ENCODE measurements around the gene CDK5RAP2. TPM values are rescaled to one million over a fixed set of nuclear protein-coding genes. Genes with fewer than 3 reads are reported as not detected.
"Not testable (repeated sequence)": the region's sequence is repeated elsewhere in the genome, so short reads cannot be mapped to it uniquely, and the experiment has no call there.

The CDK5RAP2 gene
- polyA plus RNA-seq, 1 donor, result 50.1 TPM

DNA sequence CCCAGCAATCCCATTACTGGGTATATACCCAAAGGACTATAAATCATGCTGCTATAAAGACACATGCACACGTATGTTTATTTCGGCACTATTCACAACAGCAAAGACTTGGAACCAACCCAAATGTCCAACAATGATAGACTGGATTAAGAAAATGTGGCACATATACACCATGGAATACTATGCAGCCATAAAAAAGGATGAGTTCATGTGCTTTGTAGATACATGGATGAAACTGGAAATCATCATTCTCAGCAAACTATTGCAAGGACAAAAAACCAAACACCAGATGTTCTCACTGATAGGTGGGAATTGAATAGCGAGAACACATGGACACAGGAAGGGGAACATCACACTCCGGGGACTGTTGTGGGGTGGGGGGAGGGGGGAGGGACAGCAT, 64.0 kb downstream of the CDK5RAP2 start:
- not testable (repeated sequence) for DNase-seq (ENCODE audit: low read depth)

DNA sequence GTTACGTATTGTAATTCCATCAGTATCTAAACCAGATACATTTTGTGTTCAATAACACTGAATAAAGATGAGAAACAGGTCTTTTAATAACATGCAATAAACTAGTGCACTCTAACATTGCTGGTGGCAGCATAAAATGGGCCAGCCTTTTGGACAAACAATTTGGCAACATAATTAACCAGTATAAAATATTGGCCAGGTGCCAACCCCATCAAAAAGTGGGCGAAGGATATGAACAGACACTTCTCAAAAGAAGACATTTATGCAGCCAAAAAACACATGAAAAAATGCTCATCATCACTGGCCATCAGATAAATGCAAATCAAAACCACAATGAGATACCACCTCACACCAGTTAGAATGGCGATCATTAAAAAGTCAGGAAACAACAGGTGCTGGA, 64.5 kb downstream of the CDK5RAP2 start:
- DNase-seq (ENCODE audit: low read depth), result not testable (repeated sequence)

DNA sequence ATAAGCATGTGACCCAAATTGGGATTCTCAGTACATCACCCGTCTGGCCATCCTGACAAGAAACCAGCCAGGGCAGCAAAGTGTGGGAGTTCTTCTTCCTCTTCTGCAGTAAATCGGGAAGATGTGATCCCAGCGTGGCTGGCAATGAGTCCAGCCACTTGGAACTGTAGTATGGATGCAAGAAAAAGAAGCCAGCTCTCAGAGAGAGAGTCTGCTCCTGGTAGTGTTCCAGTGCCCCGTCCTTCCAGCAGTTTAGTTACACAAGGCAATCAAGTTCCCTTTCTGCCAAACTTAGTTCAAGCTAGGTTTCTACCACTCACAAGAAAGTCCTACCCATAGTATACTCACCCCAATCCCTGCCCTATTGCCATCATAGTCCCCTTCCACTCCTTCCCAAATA, 65.6 kb downstream of the CDK5RAP2 start:
- no peak for DNase-seq (ENCODE audit: low read depth)

DNA sequence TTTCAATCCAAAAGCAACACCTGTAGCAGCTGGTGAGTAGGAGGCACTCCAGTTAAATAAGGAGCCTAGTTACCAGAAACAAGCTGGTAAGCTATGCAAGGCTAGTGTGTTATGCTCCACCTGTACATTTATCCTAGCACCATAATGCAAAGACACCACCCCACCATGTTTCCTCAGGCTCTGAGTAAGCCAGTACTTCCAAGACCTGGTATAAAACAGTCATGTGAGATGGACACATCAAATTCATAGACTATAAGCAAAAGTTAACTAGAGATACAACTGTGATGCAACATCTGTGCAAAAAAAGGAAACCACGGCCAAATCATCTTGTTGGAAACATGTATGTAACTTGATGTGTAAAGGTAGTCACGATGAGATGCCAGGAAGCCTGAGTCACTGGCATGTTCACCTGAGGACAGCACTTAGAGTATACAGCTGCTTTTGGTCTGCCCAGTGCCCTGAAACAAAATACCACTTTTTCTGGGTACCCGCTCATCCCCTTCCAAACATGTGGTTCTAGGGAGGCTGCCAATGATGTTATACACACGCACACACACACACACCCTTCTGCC, 66.1 kb downstream of the CDK5RAP2 start:
- DNase-seq (ENCODE audit: low read depth), result no peak

DNA sequence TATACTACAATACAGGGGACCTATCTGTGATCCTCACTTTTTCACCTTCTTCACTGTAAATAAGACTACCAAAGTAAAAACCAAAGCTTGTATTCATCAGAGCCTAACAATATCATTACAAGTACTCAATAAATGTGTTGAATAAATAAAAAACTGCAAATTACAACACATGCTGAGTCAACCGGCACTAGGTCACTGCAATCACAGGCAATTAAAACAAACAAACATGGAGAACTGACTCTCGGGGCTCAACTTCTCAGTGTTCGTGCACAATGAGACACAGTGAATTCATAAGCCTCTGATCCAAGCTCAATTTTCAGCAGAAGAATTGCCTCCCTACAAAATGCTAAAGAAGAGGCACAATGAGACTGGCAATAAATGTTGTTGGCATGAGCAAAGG, 69.2 kb downstream of the CDK5RAP2 start:
- DNase-seq (ENCODE audit: low read depth), result no peak

DNA sequence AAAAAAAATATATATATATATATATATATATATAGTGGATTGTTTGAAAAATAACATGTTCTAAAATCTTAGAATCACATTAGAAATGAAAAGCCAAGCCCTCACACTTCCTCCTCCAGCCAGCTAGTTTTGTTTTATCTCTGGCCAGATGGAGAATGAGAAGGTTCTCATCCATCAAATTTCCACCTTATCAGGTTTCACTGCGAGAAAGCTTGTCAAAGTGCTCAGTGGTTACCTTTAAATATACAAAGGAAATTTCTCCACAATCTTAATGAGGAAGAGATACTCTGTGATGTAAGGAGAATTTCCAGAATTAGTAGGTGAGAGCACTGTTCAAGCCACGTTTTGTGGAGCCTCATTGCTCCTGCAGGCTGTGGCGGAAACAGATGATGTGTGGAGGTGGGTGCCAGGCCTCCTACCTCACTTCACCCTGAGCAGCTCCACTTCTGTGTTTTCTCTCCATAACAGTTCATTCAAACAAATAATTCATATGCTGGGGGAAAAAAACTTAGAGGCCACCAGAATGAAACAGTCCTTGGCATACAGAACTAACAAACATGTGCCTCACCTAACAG, 71.9 kb downstream of the CDK5RAP2 start:
- DNase-seq (ENCODE audit: low read depth), result no peak

DNA sequence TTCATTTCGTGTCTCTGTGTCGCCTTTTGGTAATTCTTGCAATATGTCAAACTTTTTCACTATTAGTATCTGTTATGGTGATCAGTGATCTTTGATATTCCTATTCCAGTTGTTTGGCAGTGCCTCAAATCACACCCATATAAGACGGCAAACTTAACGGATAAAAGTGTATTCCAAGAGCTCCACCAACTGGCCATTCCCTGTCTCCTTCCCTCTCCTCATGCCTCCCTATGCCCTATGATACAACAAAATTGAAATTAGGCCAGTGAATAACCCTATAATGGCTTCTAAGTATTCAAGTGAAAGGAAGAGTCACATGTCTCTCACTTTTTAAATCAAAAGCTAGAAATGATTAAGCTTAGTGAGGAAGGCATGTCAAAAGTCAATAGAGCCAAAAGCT, 74.8 kb downstream of the CDK5RAP2 start:
- no peak for DNase-seq (ENCODE audit: low read depth)

DNA sequence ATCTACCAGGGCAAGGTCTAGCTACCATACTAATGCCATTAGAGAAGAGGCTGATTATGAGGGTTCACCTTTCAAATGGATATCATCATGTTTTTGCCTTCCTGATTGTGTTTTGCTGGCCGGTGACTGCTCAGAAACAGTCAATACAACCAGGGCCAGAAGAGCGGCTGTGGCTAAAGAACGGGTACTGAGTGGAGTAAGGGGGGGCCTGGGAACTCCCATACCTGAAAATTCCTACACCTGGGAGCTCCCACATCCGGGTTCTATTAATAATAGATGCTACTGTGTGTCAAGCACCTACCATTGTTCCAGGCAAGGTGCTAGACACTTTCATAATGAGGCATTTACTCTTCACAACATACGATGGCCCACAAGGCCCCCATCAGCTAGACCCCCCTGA, 79.2 kb downstream of the CDK5RAP2 start:
- no peak for DNase-seq (ENCODE audit: low read depth)

DNA sequence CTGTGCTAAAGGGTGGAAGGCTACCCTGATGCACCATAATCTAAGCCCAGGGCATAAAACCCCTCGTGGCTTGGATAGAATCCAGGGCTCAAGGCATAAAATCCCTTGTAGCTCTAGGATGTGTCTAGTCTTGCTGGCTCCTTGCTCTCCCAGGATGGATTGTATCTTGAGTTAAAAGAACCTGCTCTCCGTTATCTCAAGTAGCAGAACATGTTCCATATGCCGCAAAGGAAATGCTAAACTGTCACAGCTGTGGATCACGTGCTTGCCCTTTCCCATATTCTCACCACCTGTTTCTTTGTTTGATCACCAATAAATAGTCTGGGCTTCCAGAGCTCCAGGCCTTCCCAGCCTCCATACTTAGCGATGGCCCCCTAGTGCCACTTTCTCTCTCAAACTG, 82.1 kb downstream of the CDK5RAP2 start:
- not testable (repeated sequence) for DNase-seq (ENCODE audit: low read depth)

DNA sequence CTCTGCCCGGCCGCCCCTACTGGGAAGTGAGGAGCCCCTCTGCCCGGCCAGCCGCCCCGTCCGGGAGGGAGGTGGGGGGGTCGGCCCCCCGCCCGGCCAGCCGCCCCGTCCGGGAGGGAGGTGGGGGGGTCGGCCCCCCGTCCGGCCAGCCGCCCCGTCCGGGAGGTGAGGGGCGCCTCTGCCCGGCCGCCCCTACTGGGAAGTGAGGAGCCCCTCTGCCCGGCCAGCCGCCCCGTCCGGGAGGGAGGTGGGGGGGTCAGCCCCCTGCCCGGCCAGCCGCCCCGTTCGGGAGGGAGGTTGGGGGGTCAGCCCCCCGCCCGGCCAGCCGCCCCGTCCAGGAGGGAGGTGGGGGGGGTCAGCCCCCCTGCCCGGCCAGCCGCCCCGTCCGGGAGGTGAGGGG, 83.5 kb downstream of the CDK5RAP2 start:
- DNase-seq (ENCODE audit: low read depth), result not testable (repeated sequence)

DNA sequence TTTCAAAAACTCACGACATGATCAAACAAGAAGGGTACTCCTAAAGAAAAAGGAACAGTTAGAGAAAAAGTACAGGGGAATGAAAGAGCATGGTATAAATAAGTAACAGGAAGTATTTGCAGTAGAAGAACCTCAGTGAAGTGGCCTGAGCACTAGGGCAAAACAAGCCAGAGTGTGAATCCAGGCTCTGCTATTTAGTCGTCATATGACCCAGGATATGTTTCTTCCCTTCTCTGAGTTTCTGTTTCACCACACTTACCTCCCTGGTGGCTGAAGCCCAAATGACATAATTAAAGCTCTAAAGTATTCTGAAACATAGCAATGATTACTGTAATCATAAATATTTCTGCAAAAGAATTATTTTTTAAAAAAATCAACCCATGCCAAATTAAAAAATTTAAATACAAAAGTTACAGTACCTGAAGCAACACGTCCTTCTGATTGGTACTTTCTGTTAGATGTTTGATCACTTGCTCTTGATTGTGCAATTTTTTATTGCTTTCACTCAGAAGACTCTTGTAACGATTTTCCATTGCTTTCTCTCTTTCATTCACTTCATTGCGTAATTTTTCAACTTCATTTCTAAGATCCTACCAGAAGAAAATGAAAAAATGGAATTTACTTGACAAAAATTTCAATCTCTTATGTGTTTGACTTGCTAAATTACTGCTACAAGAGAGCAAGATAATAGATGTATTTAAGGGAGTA, 88.9 kb downstream of the CDK5RAP2 start:
- no peak for DNase-seq (ENCODE audit: low read depth)

DNA sequence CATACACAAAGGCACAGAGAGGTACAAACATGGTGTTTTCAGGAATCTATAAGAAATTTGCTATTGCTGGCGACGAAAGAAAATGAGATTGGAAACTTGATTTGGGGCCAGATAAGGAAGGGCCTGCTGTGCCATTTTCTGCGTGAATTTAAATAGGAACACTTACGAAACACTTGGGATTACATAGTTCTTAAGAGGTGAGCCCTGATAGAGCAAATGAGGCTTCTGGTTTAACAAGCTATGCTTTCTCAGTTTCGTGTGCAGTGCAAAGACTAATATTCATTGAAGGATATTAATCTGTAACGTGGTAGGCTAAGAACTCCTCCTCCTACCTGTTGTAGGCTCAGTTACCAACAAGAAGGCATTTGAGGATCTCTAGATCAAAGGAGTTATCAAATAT, 93.1 kb downstream of the CDK5RAP2 start:
- DNase-seq (ENCODE audit: low read depth), result no peak

DNA sequence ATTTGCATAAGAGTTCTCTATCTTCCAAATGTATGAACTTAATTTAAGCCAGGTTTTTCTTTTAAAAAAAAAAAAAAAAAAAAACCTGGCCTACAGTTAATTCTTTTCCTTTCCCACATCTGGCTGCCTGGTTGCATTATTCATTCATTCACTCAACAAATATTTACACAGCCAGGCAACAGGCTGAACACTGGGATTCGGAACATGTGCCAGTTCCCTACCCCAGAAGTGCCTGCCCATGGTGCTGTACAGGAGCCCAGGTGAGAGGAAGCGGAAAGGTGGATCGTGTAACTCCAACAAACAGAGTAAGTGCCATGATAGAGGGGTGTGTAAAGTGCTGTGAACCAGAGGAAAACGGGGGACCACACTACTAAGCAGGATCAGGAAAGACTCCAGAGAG, 93.6 kb downstream of the CDK5RAP2 start:
- DNase-seq (ENCODE audit: low read depth), result peak; percentile 20

DNA sequence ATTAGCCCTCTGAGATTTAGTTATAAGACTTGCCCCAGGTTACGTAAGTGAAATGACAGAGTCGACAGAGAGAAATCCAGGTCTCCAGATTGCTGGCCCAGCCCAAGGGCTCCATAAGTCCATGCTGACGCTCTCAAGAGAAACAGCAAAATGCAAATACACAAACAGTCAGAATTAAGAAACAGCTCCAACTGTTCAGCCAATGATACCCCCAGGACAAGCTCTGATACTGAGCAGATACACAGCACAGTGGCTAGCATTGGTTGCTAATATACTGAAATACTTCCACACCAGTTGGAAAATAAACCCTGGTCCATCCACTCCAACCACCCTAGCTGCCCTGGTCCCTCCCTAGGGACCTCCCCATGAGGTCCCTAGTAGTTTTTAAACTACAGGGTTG, 94.2 kb downstream of the CDK5RAP2 start:
- DNase-seq (ENCODE audit: low read depth), result no peak

DNA sequence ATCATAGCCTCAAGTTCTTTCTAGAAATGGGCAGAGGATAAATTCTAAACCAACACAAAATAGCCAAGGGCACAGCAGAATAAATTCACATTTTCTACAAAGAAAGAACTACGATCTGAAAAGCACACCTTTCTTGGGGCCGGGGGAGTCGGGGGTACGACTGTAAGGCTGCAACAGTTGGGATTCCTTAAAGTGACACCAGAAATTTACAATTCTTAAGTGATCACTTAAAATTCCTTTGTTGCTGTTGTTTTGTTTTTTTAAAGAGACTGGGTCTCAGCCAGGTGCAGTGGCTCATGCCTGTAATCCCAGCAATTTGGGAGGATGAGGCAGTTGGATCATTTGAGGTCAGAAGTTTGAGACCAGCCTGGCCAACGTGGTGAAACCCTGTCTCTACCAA, 95.8 kb downstream of the CDK5RAP2 start:
- no peak for DNase-seq (ENCODE audit: low read depth)

DNA sequence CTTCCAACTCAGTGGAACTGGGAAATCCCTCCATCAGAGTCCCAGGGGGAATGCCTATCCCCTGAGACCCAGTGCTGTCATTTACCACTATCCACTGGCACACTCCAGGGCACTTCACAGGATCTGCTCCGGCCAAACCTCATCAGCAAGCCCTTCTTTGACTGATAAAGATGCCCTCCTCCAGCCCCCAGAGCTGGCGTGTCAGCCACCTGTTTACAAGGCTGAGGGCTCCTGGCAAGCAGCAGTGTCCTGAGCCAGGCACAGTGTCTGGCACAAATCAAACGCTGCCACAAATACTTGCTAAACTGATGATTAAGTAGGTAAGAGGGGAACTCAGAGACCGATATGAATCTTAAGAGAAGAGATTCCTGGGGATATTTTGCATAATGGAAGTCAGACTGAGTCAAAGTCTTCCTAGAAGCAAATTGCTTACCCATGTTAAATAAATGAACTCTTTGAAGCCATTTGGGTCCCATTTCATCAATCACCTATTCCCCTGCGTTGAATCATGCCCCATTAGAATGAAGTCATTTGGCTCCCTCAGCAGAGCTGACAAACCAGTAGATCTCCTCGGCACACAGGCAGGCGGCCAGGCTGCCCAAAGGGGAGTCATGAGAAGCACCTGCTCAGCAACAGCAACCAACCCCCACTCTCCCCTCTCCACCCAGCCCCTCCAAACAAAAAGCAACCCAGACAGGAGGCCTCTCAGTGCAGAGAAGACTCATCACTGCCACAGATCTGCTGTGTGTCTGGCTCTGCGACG, 97.4 kb downstream of the CDK5RAP2 start:
- no peak for DNase-seq (ENCODE audit: low read depth)

DNA sequence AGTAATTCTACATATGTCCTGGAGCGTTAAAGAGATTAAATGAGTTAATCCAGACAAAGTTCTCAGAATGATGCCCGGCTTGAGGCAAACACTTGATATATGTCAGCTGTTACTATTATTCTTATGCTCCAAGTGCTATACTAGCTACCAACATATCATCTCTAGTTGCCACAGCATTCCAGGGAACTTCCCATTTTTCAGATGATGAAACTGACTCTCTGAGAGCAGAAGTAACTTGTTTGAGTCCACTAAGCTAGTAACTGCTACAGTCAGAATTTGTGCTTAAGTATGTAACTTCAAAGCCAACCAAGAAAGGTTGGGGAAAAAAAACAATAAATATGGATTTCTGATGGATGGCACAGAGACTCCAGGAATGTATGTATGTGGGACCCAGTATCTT, 98.1 kb downstream of the CDK5RAP2 start:
- DNase-seq (ENCODE audit: low read depth), result no peak

DNA sequence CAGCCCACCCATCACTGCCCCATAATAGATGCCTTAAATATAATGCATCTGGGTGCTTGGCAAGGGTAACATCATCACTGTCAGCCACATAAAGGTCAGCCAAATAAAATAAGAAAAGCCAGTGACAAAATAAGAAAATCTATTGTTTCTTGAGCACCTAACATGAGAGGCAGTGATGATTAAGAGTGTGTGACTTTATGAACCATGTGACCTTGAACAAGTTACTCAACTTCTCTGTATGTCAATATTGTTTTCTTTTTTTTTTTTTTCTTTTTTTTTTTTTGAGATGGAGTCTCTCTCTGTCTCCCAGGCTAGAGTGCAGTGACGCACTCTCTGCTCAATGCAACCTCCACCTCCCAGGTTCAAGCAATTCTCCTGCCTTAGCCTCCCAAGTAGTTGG, 98.7 kb downstream of the CDK5RAP2 start:
- no peak for DNase-seq (ENCODE audit: low read depth)

DNA sequence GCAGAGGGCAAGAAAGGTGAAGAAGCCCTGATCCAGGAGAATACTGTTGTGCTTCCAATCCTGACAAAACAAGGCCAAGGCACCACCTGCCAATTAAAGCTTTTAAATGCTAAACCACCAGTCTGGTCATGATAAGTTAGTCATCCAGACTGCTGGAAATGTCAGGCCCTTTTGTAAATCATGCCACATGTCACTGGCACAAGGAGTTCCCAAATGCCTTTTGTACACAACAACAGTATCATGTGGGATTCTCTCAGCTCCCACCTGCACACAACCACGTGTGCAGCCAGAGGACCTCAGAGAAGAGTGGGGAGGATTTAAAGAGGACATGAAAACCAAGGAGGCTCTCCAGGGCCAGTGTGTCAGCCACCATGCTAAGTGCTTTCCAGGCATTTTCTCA, 99.3 kb downstream of the CDK5RAP2 start:
- DNase-seq (ENCODE audit: low read depth), result no peak

DNA sequence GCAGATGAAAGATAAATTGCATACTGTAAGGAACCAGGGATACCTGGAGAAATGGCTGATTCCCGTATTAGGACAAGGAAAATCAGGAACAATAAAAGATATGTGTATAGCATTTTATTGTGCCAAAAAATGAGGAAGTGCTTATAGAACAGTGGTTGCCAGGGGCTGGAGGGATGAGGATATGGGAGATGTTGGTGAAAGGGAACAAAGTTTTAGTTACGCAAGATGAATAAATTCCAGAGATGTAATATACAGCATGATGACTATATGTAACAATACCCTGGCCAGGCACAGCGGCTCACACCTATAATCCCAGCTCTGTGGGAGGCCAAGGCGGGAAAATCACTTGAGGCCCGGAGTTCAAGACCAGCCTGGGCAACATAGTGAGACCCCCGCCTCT, 101.8 kb downstream of the CDK5RAP2 start:
- DNase-seq (ENCODE audit: low read depth), result no peak

DNA sequence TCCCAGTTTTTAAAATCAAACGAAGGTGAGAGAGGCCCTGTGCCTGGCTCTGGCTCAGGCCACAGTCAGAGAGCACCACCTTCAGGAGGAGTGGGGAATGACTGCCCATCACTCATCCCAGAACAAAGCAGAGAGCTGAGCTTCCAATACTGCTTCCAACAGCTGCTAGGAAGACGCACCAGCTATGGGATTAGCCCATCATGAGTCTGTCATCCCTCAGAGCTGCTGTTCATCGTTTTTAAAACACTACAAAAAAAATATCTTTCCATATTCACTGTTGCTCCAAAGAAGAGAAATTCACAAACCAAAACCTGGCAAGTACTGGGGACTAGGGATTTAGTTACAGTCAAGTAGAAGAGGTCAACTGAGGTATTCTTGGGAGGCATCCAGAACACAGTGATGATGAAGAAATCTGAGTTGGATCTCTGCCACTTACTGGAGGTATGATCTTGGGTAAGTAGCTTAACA, 102.4 kb downstream of the CDK5RAP2 start:
- DNase-seq (ENCODE audit: low read depth), result peak; percentile 26

DNA sequence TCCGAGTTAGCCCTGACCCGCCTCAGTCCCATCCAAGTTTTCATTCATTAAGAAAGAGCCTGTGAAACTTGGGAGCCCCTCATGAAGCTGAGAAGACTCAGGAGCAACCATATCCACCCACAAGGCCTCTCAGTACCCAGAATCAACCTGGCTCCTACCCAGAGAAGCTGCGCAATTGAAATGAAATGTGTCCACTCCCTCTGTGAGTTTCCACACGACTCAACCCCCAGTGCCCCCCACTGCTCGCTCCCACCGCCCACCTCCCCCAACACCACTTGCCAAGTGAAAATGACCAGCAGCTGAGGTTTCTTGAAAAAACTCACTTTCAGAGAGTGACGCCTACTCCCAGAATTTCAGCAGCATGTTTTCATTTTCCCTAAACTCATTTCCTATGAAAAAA, 104.6 kb downstream of the CDK5RAP2 start:
- no peak for DNase-seq (ENCODE audit: low read depth)
